Ovary (tissue), 9 donors: ENCODE results near the gene NTNG2. TPM values are rescaled to one million over a fixed set of nuclear protein-coding genes. Genes with fewer than 3 reads are reported as not detected.

Source experiments
- DNase-seq, 5 donors: peaks; one replicate each; pipeline ENCODE4 v3.0.0-alpha.2; 2019 to 2020
- H3K27ac ChIP-seq, 2 donors: fragments of 200-600 bp; one replicate each; pipeline versions ENCODE4 v1.5.1 to v1.8.0; 2019 to 2022
- H3K27me3 ChIP-seq: fragments of 200-600 bp; one replicate; pipeline ENCODE4 v1.8.0; 2022
- H3K36me3 ChIP-seq: fragments of 200-600 bp; sonication (generic); one replicate; pipeline ENCODE4 v1.5.1; 2019
- H3K4me1 ChIP-seq: one replicate; pipeline ENCODE4 v1.8.1; 2013; ENCODE audit warnings: mild to moderate bottlenecking, moderate library complexity; ENCODE audit not compliant: insufficient read depth
- H3K4me3 ChIP-seq: fragments of 200-600 bp; sonication (generic); one replicate; pipeline ENCODE4 v1.5.1; 2017
- H3K9me3 ChIP-seq, 2 donors: fragments of 200-600 bp in 1 of 2; sonication (generic) in 1 of 2; one replicate each; pipeline versions ENCODE4 v1.5.1 to v1.8.1; 2013 to 2019; ENCODE audit warnings: mild to moderate bottlenecking in 1 of 2, moderate library complexity in 1 of 2
- EP300 ChIP-seq: sonication (generic); formaldehyde crosslinking; IDR thresholded peaks from one replicate; pipeline ENCODE4 v1.6.1; 2017; ENCODE audit warnings: antibody characterized with exemption
- POLR2A ChIP-seq: fragments of 450-650 bp; IDR thresholded peaks from one replicate; pipeline ENCODE4 v1.6.1; 2017; ENCODE audit warnings: antibody characterized with exemption, mild to moderate bottlenecking, moderate library complexity
- WGBS, 3 donors: extraction: QIAGEN DNeasy Blood & Tissue Kit in 1 of 3; methylation state at CpG; one replicate each; pipeline versions ENCODE4 v1.1.5 to v1.1.7; 2013 to 2017; 5-methylcytosine and 5-hydroxymethylcytosine counted together
- intact Hi-C, 4 donors: fragments of 100-400 bp; cut with DNase I; formaldehyde crosslinking; loops; one replicate each; pipeline versions ENCODE4 v1.11.0 to v1.15.1; 2022 to 2023
- polyA plus RNA-seq, 2 donors: library from polyadenylated mRNA; stranded (reverse); fragments of 200-250 nt in 1 of 2; fragments of 350-450 nt in 1 of 2; fragmentation: Illumina TruSeq in 1 of 2; extraction: RNeasy Lipid Tissue Mini Kit (QIAGEN cat#74804) in 1 of 2; gene quantifications; one replicate each; pipeline ENCODE4 v1.2.3, GENCODE V29; 2013 to 2014
- total RNA-seq, 7 donors: library from RNA; depleted of rRNA in 2 of 7; stranded (reverse); fragments of >200 nt in 2 of 7; fragmentation: NEBNext Ultra II Directional in 3 of 7; extraction: Animal tissue kit (Norgen Biotek cat#: 25700) in 3 of 7; gene quantifications; one replicate each; pipeline versions ENCODE4 v1.1.0 to v1.2.4, GENCODE V29; 2016 to 2023
- TF ChIP-seq, protein P1 (sequence below), 3 donors: fragments of 450-650 bp in 2 of 3; fragments of 200-600 bp in 1 of 3; IDR thresholded peaks; one replicate each; pipeline versions ENCODE4 v1.5.1 to v1.8.0; 2016 to 2022; ENCODE audit warnings: antibody characterized with exemption in 3 of 3, mild to moderate bottlenecking in 1 of 3
- donor health status: DM: no; HTN: no; CAD: no; lungs with moderate emphysema.
- donor health status: DM: no; HTN: no; CAD: no.
- donor health status: Bipolar disorder and iron deficiency.
- donor health status: DM: yes; HTN: yes; CAD: no.
- donor health status: DM: no; HTN: no; CAD: no.
- donor health status: DM: yes; HTN: yes; CAD: no.

Gene NTNG2
- total and polyA plus RNA-seq, 9 donors, result 0.12 to 2.6 (median 0.81) TPM

GRCh38 chr9:132154863-132155567 lies 6.8 kb upstream of the NTNG2 start:
- intact Hi-C loops, result no loop called here
- Histone ChIP-seq H3K4me1 (no peaks in the 10 kb centered on the region), H3K27me3 (no peaks in the 10 kb centered on the region), H3K9me3 (no peaks in the 10 kb centered on the region), H3K27ac (no peak overlapping the region), H3K36me3 (no peaks in the 10 kb centered on the region), H3K4me3 (no peak overlapping the region)
- TF ChIP-seq EP300 (no peak), POLR2A (no peak)
- TF ChIP-seq, protein P1, sequence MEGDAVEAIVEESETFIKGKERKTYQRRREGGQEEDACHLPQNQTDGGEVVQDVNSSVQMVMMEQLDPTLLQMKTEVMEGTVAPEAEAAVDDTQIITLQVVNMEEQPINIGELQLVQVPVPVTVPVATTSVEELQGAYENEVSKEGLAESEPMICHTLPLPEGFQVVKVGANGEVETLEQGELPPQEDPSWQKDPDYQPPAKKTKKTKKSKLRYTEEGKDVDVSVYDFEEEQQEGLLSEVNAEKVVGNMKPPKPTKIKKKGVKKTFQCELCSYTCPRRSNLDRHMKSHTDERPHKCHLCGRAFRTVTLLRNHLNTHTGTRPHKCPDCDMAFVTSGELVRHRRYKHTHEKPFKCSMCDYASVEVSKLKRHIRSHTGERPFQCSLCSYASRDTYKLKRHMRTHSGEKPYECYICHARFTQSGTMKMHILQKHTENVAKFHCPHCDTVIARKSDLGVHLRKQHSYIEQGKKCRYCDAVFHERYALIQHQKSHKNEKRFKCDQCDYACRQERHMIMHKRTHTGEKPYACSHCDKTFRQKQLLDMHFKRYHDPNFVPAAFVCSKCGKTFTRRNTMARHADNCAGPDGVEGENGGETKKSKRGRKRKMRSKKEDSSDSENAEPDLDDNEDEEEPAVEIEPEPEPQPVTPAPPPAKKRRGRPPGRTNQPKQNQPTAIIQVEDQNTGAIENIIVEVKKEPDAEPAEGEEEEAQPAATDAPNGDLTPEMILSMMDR (IDR thresholded peaks at IDR 0.05), result no peak
- no peak for DNase-seq
- 46 to 50% (median 47%) methylated on average over 16 of the region's 16 CpGs for WGBS, 3 donors

GRCh38 chr9:132155568-132155895 lies 6.3 kb upstream of the NTNG2 start:
- H3K27me3 ChIP-seq, result no peaks in the 10 kb centered on the region
- DNase-seq, result no peak
- no peaks in the 10 kb centered on the region for H3K36me3 ChIP-seq
- 89% methylated on average over 3 of the region's 3 CpGs for WGBS, 3 donors
- TF ChIP-seq EP300 (no peak), POLR2A (no peak)
- TF ChIP-seq, protein P1 (IDR thresholded peaks at IDR 0.05), result no peak
- H3K27ac ChIP-seq, result no peak overlapping the region
- intact Hi-C loops, result no loop called here
- H3K4me1 ChIP-seq, result no peaks in the 10 kb centered on the region
- no peak overlapping the region for H3K4me3 ChIP-seq
- H3K9me3 ChIP-seq, result no peaks in the 10 kb centered on the region

- no peaks in the 10 kb centered on the region for H3K9me3 ChIP-seq
- no peak overlapping the region for H3K27ac ChIP-seq
- intact Hi-C loops, result no loop called here
- peaks cover 2% of the 10 kb centered on the region for H3K4me1 ChIP-seq
- no peak overlapping the region for H3K4me3 ChIP-seq
- TF ChIP-seq, protein P1 (IDR thresholded peaks at IDR 0.05), result no peak
- WGBS, 3 donors, result 14 to 20% (median 15%) methylated on average over 5 of the region's 5 CpGs
- no peaks in the 10 kb centered on the region for H3K36me3 ChIP-seq
- no peak for DNase-seq
- peaks cover 4% of the 10 kb centered on the region for H3K27me3 ChIP-seq
These were observed 5.6 kb upstream of the NTNG2 start for GRCh38 chr9:132156262-132156661.

GRCh38 chr9:132157347-132158116 lies 4.3 kb upstream of the NTNG2 start:
- Histone ChIP-seq H3K9me3 (no peaks in the 10 kb centered on the region), H3K36me3 (no peaks in the 10 kb centered on the region), H3K4me3 (no peak overlapping the region), H3K4me1 (peaks cover 6% of the 10 kb centered on the region), H3K27ac (no peak overlapping the region), H3K27me3 (peaks cover 5% of the 10 kb centered on the region)
- 70 to 75% (median 73%) methylated on average over 19 of the region's 19 CpGs for WGBS, 3 donors
- TF ChIP-seq, protein P1 (IDR thresholded peaks at IDR 0.05), result no peak
- TF ChIP-seq EP300 (no peak), POLR2A (no peak)
- DNase-seq, result no peak
- intact Hi-C loops, result no loop called here
